ENCODE measurements around the gene RNF214.
"Not testable (repeated sequence)": the region's sequence is repeated elsewhere in the genome, so short reads cannot be mapped to it uniquely, and the experiment has no call there.

The RNF214 gene

GRCh38 chr11:117232911-117233409 lies 489 bp downstream of the RNF214 start:
- no peak for FAIRE-seq

DNA sequence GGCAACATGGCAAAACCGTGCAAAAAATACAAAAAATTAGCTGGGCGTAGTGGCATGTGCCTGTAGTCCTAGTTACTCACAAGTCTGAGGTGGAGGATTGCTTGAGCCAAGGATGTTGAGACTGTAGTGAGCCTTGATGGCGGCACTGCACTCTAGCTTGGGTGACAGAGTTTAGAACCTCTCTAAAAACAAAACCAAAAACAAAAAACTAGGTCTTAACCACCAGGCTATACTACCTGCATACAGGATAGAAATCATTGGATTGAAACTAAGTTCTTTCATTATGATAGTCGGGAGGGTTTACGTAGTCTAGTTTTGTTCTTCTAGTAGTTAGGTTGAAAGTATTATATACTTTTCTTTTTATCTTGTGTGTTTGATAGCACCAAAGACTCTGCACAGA lies 5.8 kb downstream of the RNF214 start:
- FAIRE-seq = no peak

DNA sequence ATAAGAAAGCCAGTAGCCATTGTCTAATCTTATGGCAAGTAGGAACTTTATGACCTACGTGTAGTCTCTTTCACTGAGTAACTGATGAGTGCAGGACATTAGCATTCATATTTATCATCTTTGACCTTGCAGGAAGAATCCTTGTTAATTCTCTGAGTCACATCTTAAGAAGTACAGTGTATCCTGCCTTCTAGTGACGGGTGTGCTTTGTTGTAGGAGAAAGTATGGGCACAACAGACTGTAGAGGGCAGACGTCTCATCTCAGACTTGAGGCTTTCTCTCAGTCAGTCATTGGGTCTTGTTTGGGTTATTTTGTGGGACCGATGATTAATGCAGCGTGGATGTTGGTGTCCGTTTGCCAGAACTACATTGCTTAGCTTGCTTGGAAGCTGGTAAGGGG lies 6.8 kb downstream of the RNF214 start:
- FAIRE-seq = no peak

DNA sequence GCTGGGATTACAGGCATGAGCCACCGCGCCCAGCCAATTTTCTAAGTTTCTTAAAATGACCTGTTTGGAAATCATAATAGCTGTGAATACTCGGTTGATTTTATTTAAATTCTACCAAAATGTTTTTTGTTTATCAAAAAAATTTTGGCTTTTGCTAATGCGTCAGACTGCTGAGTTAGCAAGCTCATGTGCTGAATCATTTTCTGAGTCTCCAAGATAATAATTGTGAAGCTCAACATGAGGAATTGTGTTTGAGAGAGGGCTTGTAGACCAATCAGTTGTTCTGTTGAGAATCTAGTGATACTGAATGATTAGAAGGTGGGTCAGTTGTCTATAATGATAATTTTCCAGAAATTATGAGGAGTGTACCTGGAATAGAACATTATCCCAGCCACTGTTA lies 15.9 kb downstream of the RNF214 start:
- FAIRE-seq = no peak

DNA sequence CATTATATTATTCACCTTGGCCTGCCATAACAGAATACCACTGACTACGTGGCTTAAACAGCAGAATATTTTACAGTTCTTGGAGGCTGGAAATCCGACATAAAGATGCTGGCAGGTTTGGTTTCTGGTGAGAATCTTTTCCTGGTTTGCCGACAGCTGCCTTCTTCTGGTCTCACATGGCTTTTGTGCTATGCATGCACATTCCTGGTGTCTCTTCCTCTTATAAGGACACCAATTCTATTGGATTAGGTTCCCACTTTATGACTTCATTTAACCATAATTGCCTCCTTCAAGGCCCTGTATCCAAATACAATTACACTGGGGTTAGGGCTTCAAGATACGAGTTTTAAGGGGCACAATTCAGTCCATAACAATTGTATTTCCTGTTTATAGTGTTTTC lies 17.1 kb downstream of the RNF214 start:
- FAIRE-seq = no peak

GRCh38 chr11:117251506-117251905 lies 19.0 kb downstream of the RNF214 start:
- FAIRE-seq = no peak

GRCh38 chr11:117255966-117256365 lies 23.5 kb downstream of the RNF214 start:
- no peak for FAIRE-seq

- FAIRE-seq = no peak
Measured at GRCh38 chr11:117256573-117256972, 24.1 kb downstream of the RNF214 start.

DNA sequence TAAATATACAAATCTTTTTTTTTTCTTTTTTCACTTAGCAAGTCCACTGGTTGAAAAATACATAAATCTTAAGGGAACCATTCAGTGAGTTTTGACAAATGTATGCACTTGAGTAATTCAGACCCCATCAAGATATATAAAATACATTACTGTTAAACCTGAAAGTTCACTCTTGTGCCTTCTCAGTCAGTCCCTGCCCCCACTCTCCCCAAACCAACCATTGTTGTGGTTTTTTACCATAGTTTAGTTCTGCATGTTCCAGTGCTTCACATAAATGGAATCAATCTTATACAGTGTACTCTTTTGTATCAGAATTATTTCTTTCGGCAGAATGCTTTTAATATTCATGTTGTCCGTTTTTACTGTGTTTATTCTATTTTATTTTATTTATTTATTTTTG lies 26.1 kb downstream of the RNF214 start:
- FAIRE-seq = no peak

- FAIRE-seq = no peak
Measured at GRCh38 chr11:117259417-117259816, 26.9 kb downstream of the RNF214 start.

- FAIRE-seq = not testable (repeated sequence)
Measured at GRCh38 chr11:117264624-117265323, 32.3 kb downstream of the RNF214 start.

GRCh38 chr11:117265745-117266144 lies 33.3 kb downstream of the RNF214 start:
- FAIRE-seq = no peak

- no peak for FAIRE-seq
Measured at GRCh38 chr11:117269856-117270255, 37.4 kb downstream of the RNF214 start.

- FAIRE-seq = no peak
Measured at GRCh38 chr11:117271208-117271607, 38.7 kb downstream of the RNF214 start.

- not testable (repeated sequence) for FAIRE-seq
Measured at GRCh38 chr11:117272175-117272574, 39.7 kb downstream of the RNF214 start.

DNA sequence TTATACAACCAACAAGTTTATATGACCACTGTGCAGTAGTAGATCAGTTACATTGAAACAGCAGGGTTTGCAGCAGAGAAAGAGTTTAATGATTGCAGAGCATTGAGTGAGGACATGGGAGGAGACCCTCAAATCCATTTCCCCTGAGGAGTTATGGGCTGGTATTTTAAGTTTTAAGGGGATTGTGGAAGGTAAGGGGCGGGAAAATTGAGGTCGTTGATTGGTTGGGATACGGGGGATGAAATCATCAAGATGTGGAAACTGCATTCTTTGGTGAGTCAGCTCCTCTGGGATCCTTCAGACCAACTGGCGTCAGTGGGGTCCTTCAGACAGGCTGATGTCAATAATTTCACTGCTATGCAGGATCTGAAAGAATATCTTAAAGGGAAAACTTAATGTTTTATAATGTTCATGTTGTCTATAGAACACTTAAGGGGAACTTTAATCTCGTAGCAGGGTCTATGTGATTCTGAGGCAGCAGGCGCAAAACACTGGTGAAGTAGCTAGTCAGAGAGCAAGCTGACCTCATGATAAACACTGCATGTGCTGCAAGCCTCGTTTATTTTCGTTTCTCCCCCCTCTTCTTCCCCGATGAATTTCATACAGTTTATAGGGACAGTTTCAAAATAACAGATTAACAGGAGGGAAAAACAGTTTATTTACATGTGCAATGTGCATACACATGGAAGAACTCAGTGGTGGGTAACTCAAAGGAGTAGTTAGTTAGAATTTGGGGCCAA lies 41.2 kb downstream of the RNF214 start:
- FAIRE-seq = no peak

- no peak for FAIRE-seq
Measured at GRCh38 chr11:117278347-117278746, 45.9 kb downstream of the RNF214 start.

DNA sequence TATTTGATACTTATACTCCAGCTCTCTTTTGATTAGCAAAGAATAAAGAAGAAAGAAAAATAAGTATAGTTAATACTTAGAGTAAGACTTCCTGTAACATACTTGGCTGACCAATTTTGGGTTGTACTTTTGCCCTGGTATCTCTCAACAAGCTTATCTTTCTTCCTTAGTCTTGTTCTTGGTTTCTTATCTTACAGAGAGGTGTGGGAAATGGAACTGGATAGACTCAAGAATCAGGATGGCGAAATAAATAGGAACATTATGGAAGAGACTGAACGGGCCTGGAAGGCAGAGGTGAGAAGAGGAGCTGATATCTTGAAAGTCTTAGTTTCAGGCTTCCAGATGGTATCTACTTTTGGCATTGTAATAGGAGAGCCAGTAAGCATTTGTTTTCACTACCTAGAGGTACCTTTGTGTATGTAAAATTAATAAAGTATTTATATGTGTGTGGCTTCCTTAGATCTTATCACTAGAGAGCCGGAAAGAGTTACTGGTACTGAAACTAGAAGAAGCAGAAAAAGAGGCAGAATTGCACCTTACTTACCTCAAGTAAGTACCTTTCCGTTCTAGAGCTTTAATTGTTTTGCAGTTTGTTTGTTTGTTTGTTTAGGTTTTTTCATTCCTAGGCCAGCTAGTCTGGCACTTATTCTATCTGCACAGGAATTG lies 47.4 kb downstream of the RNF214 start:
- no peak for FAIRE-seq

- no peak for FAIRE-seq
Measured at GRCh38 chr11:117281159-117281558, 48.7 kb downstream of the RNF214 start.

- no peak for FAIRE-seq
Measured at GRCh38 chr11:117281869-117282268, 49.4 kb downstream of the RNF214 start.

DNA sequence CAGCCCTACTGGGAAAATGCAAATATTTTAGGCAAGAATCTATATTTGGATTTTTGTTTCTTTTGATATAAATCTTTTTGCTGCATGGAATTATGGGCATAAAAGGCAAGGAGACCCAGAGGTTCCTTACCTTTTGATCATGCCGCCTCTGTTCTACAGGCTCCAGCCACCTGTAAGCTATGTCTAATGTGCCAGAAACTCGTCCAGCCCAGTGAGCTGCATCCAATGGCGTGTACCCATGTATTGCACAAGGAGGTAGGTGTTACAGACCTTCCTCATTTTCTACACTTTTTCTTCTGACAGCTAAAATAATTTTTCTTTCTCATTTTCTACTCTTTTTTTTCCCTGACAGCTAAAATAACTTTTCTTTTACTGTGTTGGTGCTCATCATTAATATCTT lies 50.5 kb downstream of the RNF214 start:
- FAIRE-seq = no peak

DNA sequence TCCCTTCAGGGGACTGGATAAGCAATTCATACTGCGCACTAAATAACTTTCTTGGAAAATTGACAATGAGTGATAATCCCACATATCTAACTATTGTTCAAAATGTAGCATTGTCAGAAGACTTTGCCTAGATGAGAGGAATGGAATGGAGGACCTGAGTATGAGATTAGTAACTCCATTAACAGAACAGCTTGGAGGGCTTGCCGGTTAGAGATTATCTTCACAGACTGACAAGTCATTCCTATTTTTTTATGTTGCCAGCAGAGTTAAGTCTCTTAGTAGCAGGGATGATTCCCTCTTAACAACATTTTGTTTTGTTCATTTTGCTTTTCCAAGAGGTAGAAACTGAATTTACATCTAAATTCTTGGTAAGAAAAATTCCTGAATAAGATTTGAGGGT lies 51.6 kb downstream of the RNF214 start:
- FAIRE-seq = no peak

DNA sequence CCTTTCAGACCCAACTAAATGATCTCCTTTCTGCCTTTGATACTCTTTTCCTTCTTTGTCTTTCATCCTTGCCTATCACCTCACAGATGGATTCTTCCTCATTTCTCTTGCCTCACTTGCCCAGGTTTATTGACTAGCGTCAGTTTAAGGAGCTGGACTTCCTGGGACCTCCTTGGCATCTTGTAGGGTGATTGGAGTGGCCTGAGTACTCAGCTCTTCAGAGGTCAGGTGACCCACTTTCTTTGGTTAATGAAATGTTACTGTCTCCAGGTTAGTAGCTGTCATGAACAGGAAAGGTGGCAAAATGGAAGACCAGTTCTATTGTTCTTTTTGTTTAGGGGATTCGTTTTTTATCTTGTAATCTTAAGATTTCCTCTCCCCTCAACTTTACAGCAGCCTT lies 54.1 kb downstream of the RNF214 start:
- no peak for FAIRE-seq

DNA sequence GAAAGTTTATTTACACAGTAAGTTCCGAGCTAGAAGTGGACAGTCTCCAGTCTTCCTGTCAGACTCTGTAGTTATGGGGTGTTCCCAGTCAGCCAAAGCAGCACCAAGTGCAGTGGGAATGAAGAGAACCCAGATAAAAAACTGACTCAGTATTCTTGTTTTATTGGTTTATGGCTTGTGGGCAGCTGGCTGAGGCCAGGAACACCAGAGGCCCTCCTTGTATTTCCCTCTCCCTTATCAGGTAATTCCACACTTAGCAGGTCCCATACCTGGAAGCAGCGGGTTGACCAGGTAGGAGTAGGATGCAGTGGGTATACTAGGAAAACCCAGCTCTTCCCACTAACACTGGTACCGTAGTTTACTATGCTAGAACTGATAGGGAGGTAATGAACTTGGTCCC lies 55.2 kb downstream of the RNF214 start:
- FAIRE-seq = no peak

All from A204.1 (cell line).